ENCODE measurements around the gene SMTN. TPM values are rescaled to one million over a fixed set of nuclear protein-coding genes. Genes with fewer than 3 reads are reported as not detected.

SMTN gene
- total RNA-seq, 4 donors from 2014 or later, result 42.3 to 54.6 (median 50.5) TPM

GRCh38 chr22:31126128-31126868 lies 45.2 kb downstream of the SMTN start:
- no peak overlapping the region for H3K4me3 ChIP-seq
- TF ChIP-seq POLR2AphosphoS5 (IDR thresholded peaks at IDR 0.05) (no peak), POLR2A (IDR thresholded peaks at IDR 0.05) (no peak), EP300 (IDR thresholded peaks at IDR 0.05) (no peak)
- TF ChIP-seq, protein P1, sequence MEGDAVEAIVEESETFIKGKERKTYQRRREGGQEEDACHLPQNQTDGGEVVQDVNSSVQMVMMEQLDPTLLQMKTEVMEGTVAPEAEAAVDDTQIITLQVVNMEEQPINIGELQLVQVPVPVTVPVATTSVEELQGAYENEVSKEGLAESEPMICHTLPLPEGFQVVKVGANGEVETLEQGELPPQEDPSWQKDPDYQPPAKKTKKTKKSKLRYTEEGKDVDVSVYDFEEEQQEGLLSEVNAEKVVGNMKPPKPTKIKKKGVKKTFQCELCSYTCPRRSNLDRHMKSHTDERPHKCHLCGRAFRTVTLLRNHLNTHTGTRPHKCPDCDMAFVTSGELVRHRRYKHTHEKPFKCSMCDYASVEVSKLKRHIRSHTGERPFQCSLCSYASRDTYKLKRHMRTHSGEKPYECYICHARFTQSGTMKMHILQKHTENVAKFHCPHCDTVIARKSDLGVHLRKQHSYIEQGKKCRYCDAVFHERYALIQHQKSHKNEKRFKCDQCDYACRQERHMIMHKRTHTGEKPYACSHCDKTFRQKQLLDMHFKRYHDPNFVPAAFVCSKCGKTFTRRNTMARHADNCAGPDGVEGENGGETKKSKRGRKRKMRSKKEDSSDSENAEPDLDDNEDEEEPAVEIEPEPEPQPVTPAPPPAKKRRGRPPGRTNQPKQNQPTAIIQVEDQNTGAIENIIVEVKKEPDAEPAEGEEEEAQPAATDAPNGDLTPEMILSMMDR (IDR thresholded peaks at IDR 0.05), result no peak
- no peaks in the 10 kb centered on the region for H3K27me3 ChIP-seq
- H3K36me3 ChIP-seq, result no peaks in the 10 kb centered on the region
- no peaks in the 10 kb centered on the region for H3K9me3 ChIP-seq
- WGBS, result 95% methylated on average over 13 of the region's 22 CpGs
- H3K4me1 ChIP-seq, result peaks cover 20% of the 10 kb centered on the region
- no peak for DNase-seq (ENCODE audit: low spot score in 2 of 2)
- H3K27ac ChIP-seq, result no peak overlapping the region

DNA sequence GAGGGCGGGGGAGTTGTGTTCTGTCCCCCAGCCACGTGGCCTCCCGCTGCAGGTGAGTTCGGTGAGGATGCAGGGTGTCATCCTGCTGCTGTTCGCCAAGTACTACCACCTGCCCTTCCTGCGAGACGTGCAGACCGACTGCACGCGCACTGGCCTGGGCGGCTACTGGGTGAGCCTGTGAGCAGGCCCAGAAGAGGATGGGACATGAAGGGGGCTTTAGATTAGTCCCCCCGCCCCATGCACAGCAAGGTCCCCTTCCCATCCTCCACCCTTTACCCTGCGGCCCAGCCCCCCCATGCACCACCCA lies 45.7 kb downstream of the SMTN start:
- Histone ChIP-seq H3K36me3 (no peaks in the 10 kb centered on the region), H3K27me3 (no peaks in the 10 kb centered on the region), H3K27ac (no peak overlapping the region), H3K4me3 (no peak overlapping the region), H3K9me3 (no peaks in the 10 kb centered on the region), H3K4me1 (peaks cover 22% of the 10 kb centered on the region)
- TF ChIP-seq EP300 (IDR thresholded peaks at IDR 0.05), result no peak
- TF ChIP-seq, protein P1 (IDR thresholded peaks at IDR 0.05), result no peak
- no peak for TF ChIP-seq POLR2AphosphoS5 (IDR thresholded peaks at IDR 0.05)
- no peak for TF ChIP-seq POLR2A (IDR thresholded peaks at IDR 0.05)
- DNase-seq (ENCODE audit: low spot score in 2 of 2), result no peak
- 69% methylated on average over 4 of the region's 13 CpGs for WGBS

GRCh38 chr22:31127181-31127772 lies 46.2 kb downstream of the SMTN start:
- DNase-seq (ENCODE audit: low spot score in 2 of 2), result no peak
- Histone ChIP-seq H3K27me3 (no peaks in the 10 kb centered on the region), H3K27ac (no peak overlapping the region), H3K4me1 (peaks cover 18% of the 10 kb centered on the region), H3K36me3 (no peaks in the 10 kb centered on the region), H3K9me3 (no peaks in the 10 kb centered on the region), H3K4me3 (no peak overlapping the region)
- WGBS, result 54% methylated on average over 14 of the region's 19 CpGs
- TF ChIP-seq POLR2AphosphoS5 (IDR thresholded peaks at IDR 0.05), result no peak
- TF ChIP-seq, protein P1 (IDR thresholded peaks at IDR 0.05), result no peak
- no peak for TF ChIP-seq EP300 (IDR thresholded peaks at IDR 0.05)

DNA sequence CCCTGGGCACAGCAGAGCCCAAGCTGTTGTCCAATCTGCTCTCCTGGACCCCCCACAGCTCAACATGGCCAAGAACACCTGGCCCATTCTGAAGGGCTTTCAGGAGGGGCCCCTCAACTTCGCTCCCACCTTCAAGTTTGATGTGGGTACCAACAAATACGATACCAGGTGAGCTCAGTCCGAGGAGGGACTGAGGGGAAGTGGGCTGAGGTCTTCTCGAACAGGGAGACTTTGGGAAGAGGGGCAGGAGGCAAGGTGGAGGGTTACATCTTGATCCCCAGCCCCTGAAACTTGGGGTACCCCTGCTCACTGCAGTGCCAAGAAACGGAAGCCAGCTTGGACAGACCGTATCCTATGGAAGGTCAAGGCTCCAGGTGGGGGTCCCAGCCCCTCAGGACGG lies 47.0 kb downstream of the SMTN start:
- TF ChIP-seq EP300 (IDR thresholded peaks at IDR 0.05) (no peak), POLR2AphosphoS5 (IDR thresholded peaks at IDR 0.05) (no peak), POLR2A (IDR thresholded peaks at IDR 0.05) (no peak)
- TF ChIP-seq, protein P1 (IDR thresholded peaks at IDR 0.05), result no peak
- 92% methylated on average over 7 of the region's 7 CpGs for WGBS
- H3K27ac ChIP-seq, result no peak overlapping the region

GRCh38 chr22:31130873-31131272 lies 49.8 kb downstream of the SMTN start:
- Histone ChIP-seq H3K27ac (no peak overlapping the region), H3K27me3 (no peaks in the 10 kb centered on the region), H3K36me3 (no peaks in the 10 kb centered on the region), H3K4me3 (no peak overlapping the region), H3K4me1 (peaks cover 7% of the 10 kb centered on the region), H3K9me3 (no peaks in the 10 kb centered on the region)
- TF ChIP-seq POLR2A (IDR thresholded peaks at IDR 0.05) (no peak), EP300 (IDR thresholded peaks at IDR 0.05) (no peak)
- no peak for DNase-seq (ENCODE audit: low spot score in 2 of 2)
- WGBS, result 94% methylated on average over 2 of the region's 2 CpGs

More for the DNA sequence above, 47.0 kb downstream of the SMTN start:
- DNase-seq (ENCODE audit: low spot score in 2 of 2), result no peak
- Histone ChIP-seq H3K27me3 (no peaks in the 10 kb centered on the region), H3K4me1 (peaks cover 9% of the 10 kb centered on the region), H3K4me3 (no peak overlapping the region), H3K36me3 (no peaks in the 10 kb centered on the region), H3K9me3 (no peaks in the 10 kb centered on the region)

All from suprapubic skin (tissue), 4 donors.